Activated CD8-positive, alpha-beta T cell treated with anti-CD3 and anti-CD28 coated beads, Interleukin-2, amount 10 ng/mL, durations not matched to agents 7 days and 5 days (primary cell): ENCODE measurements around the gene IRAK3. TPM values are rescaled to one million over a fixed set of nuclear protein-coding genes. Genes with fewer than 3 reads are reported as not detected.
A peak's percentile ranks its signal among the peaks of the same experiment; 100 is the strongest.

Source experiments
- ATAC-seq: fragments of 150-1000 bp; cut with Tn5 transposase; one replicate; pipeline ENCODE4 v1.10.0; 2021; ENCODE audit warnings: moderate library complexity
- CTCF ChIA-PET: fragments of 350-600 bp; sonication (Branson Sonifier 250); formaldehyde crosslinking; loops from one replicate; lab custom pipeline; 2021; ENCODE audit warnings: antibody characterized with exemption; lab: Charles Lee
- POLR2A ChIA-PET: fragments of 350-600 bp; sonication (Branson Sonifier 250); formaldehyde crosslinking; loops from one replicate; lab custom pipeline; 2021; ENCODE audit warnings: antibody characterized with exemption; lab: Charles Lee
- DNase-seq: peaks from one replicate; pipeline ENCODE4 v3.0.0-alpha.2; 2020
- H3K27ac Mint-ChIP-seq: one replicate; pipeline ENCODE4 v1.8.0; 2021; ENCODE audit warnings: mild to moderate bottlenecking, mixed read lengths
- H3K27me3 Mint-ChIP-seq: one replicate; pipeline ENCODE4 v1.8.0; 2021; ENCODE audit warnings: low read depth, mixed read lengths
- H3K36me3 Mint-ChIP-seq: one replicate; pipeline ENCODE4 v1.8.0; 2021; ENCODE audit warnings: low read depth, mixed read lengths
- H3K4me1 Mint-ChIP-seq: one replicate; pipeline ENCODE4 v1.8.0; 2021; ENCODE audit warnings: low read depth, mixed read lengths
- H3K4me3 Mint-ChIP-seq: one replicate; pipeline ENCODE4 v1.8.0; 2021; ENCODE audit warnings: mild to moderate bottlenecking, mixed read lengths
- H3K9me3 Mint-ChIP-seq: one replicate; pipeline ENCODE4 v1.8.0; 2022; ENCODE audit warnings: mixed read lengths; ENCODE audit not compliant: insufficient read depth
- total RNA-seq, 2 experiments: library from RNA; stranded (reverse); gene quantifications; one replicate each; pipeline ENCODE4 v1.2.3, GENCODE V29; 2021

The IRAK3 gene
- total RNA-seq, 2 experiments from 2014 or later: 0.05 to 0.40 TPM

DNA sequence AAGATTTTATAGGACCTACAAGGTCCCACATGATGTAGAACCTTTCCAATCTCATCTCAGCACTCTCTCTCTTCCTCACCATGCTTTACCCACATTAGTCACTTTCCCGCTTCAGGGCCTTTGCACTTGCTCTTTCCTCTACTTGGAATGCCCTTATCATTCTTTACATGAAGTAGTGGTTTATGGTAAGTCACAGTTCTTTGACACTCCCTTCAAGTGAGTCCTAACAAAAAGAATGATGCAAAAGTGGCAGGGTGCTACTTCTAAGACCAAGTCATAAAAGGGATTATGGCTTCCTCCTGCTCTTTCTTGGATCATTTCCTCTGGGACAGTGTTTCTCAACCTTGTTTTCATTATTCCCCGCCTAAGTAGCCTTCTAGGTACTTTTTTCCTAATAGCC lies 32.4 kb upstream of the IRAK3 start:
- H3K27me3 Mint-ChIP-seq: no peaks in the 10 kb centered on the region
- H3K9me3 Mint-ChIP-seq: no peaks in the 10 kb centered on the region
- H3K4me3 Mint-ChIP-seq: no peak overlapping the region
- ChIA-PET POLR2A (no interaction called here), CTCF (no interaction called here)
- H3K4me1 Mint-ChIP-seq: no peaks in the 10 kb centered on the region
- no peak for ATAC-seq
- H3K36me3 Mint-ChIP-seq: peaks cover 24% of the 10 kb centered on the region
- no peak overlapping the region for H3K27ac Mint-ChIP-seq
- no peak for DNase-seq

DNA sequence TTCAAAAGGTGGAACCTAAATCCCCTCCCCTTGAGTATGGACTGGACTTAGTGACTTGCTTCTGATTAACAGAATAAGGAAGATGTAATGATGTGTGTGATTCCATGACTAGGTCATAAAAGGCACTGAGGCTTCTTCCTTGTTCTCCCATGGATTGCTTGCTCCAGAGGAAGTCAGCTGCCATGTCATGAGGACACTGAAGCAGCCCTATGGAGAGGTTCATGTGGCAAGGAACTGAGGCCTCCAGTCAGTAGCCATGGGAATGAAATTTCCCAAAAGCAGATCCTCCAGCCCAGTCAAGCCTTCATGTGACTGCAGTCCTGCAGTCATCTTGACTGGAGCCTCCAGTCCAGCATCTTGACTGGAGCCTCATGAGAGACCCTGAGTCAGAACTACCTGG lies 29.9 kb upstream of the IRAK3 start:
- CTCF ChIA-PET: interaction anchor here (0.8 to 1.3 kb wide), 2 partner anchors 14 to 111 kb away, joined by 3 to 5 read pairs; no protein-coding TSS in a partner anchor
- no peak for ATAC-seq
- Mint-ChIP-seq H3K27ac (no peak overlapping the region), H3K4me3 (no peak overlapping the region), H3K36me3 (peaks cover 40% of the 10 kb centered on the region), H3K4me1 (peaks cover 2% of the 10 kb centered on the region), H3K27me3 (no peaks in the 10 kb centered on the region), H3K9me3 (no peaks in the 10 kb centered on the region)
- POLR2A ChIA-PET: interaction anchor here (1.9 to 2.9 kb wide), 2 partner anchors 10 to 28 kb away, joined by 4 to 25 read pairs; partner anchors contain the start of genes LLPH and TMBIM4
- DNase-seq: no peak

GRCh38 chr12:66160704-66161103 lies 28.3 kb upstream of the IRAK3 start:
- ChIA-PET CTCF (interaction anchor here (1.2 to 1.8 kb wide), 2 partner anchors 16 to 118 kb away, joined by 5 to 6 read pairs; no protein-coding TSS in a partner anchor), POLR2A (interaction anchor here (0.7 to 1.6 kb wide), 2 partner anchors 28 to 30 kb away, joined by 3 to 7 read pairs; partner anchors contain the start of gene LLPH)
- Mint-ChIP-seq H3K36me3 (peaks cover 55% of the 10 kb centered on the region), H3K9me3 (peaks cover 13% of the 10 kb centered on the region), H3K27ac (no peak overlapping the region), H3K4me1 (peaks cover 14% of the 10 kb centered on the region), H3K4me3 (no peak overlapping the region), H3K27me3 (no peaks in the 10 kb centered on the region)
- DNase-seq (no peak), ATAC-seq (no peak)

- CTCF ChIA-PET: no interaction called here
- POLR2A ChIA-PET: no interaction called here
- ATAC-seq (no peak), DNase-seq (no peak)
- H3K27ac Mint-ChIP-seq: no peak overlapping the region
- H3K4me1 Mint-ChIP-seq: peaks cover 22% of the 10 kb centered on the region
- H3K36me3 Mint-ChIP-seq: peaks cover 65% of the 10 kb centered on the region
- no peaks in the 10 kb centered on the region for H3K27me3 Mint-ChIP-seq
- H3K9me3 Mint-ChIP-seq: peaks cover 21% of the 10 kb centered on the region
- no peak overlapping the region for H3K4me3 Mint-ChIP-seq
These were observed 26.3 kb upstream of the IRAK3 start for GRCh38 chr12:66162701-66163100.

DNA sequence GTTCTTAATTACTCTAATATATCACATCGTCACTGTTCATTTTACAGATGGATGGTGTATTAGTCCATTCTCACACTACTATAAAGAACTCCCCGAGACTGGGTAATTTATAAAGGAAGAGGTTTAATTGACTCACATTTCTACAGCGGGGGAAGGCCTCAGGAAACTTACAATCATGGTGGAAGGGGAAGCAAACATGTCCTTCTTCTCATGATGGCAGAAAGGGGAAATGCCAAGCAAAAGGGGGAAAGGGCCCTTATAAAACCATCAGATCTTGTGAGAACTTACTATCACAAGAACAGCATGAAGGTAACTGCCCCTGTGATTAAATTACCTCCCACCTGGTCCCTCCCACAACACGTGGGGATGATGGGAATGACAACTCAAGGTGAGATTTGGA lies 25.7 kb upstream of the IRAK3 start:
- no peak overlapping the region for H3K4me3 Mint-ChIP-seq
- ChIA-PET CTCF (no interaction called here), POLR2A (interaction anchor here (0.6 kb wide), 1 partner anchor 85 kb away, joined by 3 read pairs; no protein-coding TSS in a partner anchor)
- H3K36me3 Mint-ChIP-seq: peaks cover 69% of the 10 kb centered on the region
- peaks cover 22% of the 10 kb centered on the region for H3K9me3 Mint-ChIP-seq
- DNase-seq: no peak
- H3K27me3 Mint-ChIP-seq: no peaks in the 10 kb centered on the region
- ATAC-seq: no peak
- peaks cover 28% of the 10 kb centered on the region for H3K4me1 Mint-ChIP-seq
- no peak overlapping the region for H3K27ac Mint-ChIP-seq

DNA sequence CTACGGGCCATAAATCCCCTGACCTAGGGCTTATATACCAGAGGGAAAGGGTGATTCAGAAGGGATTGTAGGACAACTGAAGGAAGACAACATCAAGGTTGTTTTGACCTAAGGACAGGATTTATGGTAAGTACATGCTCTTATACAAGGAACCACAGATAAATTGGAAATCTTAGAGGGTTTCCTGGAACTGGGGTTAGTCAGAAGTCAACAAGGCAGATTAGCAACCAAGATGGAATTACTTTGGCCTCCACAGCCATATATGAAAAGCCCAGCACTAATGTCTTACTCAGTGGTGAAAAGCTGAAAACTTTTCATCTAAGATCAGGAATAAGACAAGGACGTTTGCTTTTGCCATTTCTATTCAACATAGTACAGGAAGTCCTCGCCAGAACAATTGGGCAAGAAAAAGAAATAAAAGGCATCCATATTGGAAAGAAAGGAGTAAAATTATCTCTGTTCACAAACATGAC lies 24.6 kb upstream of the IRAK3 start:
- Mint-ChIP-seq H3K4me1 (peaks cover 36% of the 10 kb centered on the region), H3K27ac (no peak overlapping the region), H3K36me3 (peaks cover 71% of the 10 kb centered on the region), H3K4me3 (no peak overlapping the region), H3K27me3 (no peaks in the 10 kb centered on the region), H3K9me3 (peaks cover 22% of the 10 kb centered on the region)
- POLR2A ChIA-PET: no interaction called here
- DNase-seq: no peak
- ATAC-seq: no peak
- CTCF ChIA-PET: no interaction called here

- Mint-ChIP-seq H3K4me3 (no peak overlapping the region), H3K27ac (no peak overlapping the region), H3K36me3 (peaks cover 65% of the 10 kb centered on the region), H3K9me3 (peaks cover 22% of the 10 kb centered on the region), H3K27me3 (no peaks in the 10 kb centered on the region), H3K4me1 (peaks cover 40% of the 10 kb centered on the region)
- DNase-seq: no peak
- no peak for ATAC-seq
- ChIA-PET POLR2A (no interaction called here), CTCF (no interaction called here)
These were observed 23.9 kb upstream of the IRAK3 start for GRCh38 chr12:66165141-66165540.

DNA sequence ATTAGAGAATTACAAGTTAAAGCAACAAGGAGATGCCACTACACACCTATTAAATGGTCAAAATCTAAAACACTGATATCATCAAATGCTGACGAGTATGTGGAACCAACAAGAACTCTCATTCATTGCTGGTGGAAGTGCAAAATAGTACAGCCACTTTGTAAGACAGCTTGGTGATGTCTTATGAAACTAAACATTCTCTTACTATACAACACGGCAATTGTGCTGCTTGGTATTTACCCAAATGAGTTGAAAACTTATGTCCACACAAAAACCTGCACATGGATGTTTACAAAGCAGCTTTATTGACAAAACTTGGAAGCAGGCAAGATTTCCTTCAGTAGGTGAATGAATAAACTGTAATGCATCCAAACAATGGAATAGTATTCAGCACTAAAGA lies 22.5 kb upstream of the IRAK3 start:
- CTCF ChIA-PET: no interaction called here
- no peak for DNase-seq
- H3K4me3 Mint-ChIP-seq: no peak overlapping the region
- H3K27ac Mint-ChIP-seq: no peak overlapping the region
- no peak for ATAC-seq
- peaks cover 22% of the 10 kb centered on the region for H3K9me3 Mint-ChIP-seq
- POLR2A ChIA-PET: no interaction called here
- peaks cover 48% of the 10 kb centered on the region for H3K4me1 Mint-ChIP-seq
- H3K36me3 Mint-ChIP-seq: peaks cover 62% of the 10 kb centered on the region
- no peaks in the 10 kb centered on the region for H3K27me3 Mint-ChIP-seq

- CTCF ChIA-PET: interaction anchor here (1.0 to 2.6 kb wide), 6 partner anchors 15 to 69 kb away, joined by 3 to 21 read pairs (median 6); partner anchors contain the start of gene LLPH
- H3K36me3 Mint-ChIP-seq: peaks cover 50% of the 10 kb centered on the region
- ATAC-seq (no peak), DNase-seq (no peak)
- peak overlapping the region; percentile 84 for H3K4me3 Mint-ChIP-seq
- no peaks in the 10 kb centered on the region for H3K27me3 Mint-ChIP-seq
- peak overlapping the region; percentile 99 for H3K27ac Mint-ChIP-seq
- H3K4me1 Mint-ChIP-seq: peaks cover 46% of the 10 kb centered on the region
- POLR2A ChIA-PET: interaction anchor here (0.6 to 2.9 kb wide), 15 partner anchors 9 to 1729 kb away, joined by 3 to 59 read pairs (median 5); partner anchors contain the start of genes HELB and LLPH
- peaks cover 22% of the 10 kb centered on the region for H3K9me3 Mint-ChIP-seq
These were observed 20.6 kb upstream of the IRAK3 start for GRCh38 chr12:66168410-66168809.

DNA sequence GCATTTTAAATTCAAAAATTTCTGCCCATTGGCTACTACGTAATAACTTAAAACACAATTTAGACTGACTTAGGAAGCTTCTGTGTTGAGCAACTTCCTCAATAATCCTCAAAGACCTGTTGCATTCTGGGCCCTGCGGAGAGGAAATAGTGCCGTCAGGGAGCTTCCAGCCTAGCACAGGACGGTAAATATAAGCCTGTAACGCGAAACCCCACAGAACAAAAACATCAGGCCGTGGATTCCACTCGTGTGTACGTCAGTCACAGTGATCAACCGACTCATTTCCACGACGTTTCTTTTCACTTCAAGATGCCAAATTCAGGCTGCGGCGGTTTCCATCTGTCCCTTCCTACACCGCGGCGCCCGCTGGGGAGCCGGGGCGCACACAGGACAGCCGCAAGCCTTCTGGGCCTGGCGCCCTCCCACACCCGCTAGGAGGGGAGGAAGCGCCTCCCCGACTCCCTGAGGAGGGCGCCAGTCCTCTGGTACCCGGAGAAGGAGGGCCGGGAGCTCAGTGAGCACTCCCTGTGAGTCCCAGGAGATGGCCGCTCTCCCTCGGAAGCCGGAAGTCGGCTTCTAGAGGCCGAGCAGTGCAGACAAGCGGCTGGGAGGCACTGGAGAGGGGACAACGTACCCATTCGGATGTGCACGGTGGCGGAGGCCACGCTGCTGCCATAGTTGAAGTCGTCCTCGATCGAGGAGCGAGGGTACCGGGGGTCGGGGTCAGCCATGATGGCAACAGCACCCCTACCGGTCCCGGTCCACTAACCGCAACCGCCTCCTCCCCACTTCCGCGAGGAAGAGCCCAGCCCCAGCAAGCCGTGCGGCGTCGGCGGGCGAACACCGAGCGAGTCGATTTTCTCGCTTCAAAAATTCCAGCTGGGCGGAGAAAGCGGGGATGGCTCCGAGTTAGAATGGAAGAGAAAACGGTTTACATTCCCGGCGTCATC lies 19.5 kb upstream of the IRAK3 start, which contains the start of gene TMBIM4:
TSS of gene TMBIM4 (minus strand) at position 776 of the 950 bp plus-strand sequence. CDS start at position 731, 45 bp downstream.
- Mint-ChIP-seq H3K27me3 (no peaks in the 10 kb centered on the region), H3K4me3 (peak within 1 kb of the TSS; percentile 84), H3K9me3 (peaks cover 19% of the 10 kb centered on the region), H3K4me1 (peaks cover 43% of the 10 kb centered on the region), H3K27ac (peak within 1 kb of the TSS; percentile 99), H3K36me3 (peaks cover 41% of the 10 kb centered on the region)
- DNase-seq (peak; percentile 89), ATAC-seq (peak; percentile 87)
- ChIA-PET POLR2A (interaction anchor here (0.6 to 2.9 kb wide), 24 partner anchors 11 to 1730 kb away, joined by 3 to 59 read pairs (median 4); partner anchors contain the start of genes HELB and LLPH), CTCF (interaction anchor here (0.7 to 2.6 kb wide), 13 partner anchors 16 to 1442 kb away, joined by 3 to 21 read pairs (median 3); partner anchors contain the start of genes IRAK3 and LLPH)

DNA sequence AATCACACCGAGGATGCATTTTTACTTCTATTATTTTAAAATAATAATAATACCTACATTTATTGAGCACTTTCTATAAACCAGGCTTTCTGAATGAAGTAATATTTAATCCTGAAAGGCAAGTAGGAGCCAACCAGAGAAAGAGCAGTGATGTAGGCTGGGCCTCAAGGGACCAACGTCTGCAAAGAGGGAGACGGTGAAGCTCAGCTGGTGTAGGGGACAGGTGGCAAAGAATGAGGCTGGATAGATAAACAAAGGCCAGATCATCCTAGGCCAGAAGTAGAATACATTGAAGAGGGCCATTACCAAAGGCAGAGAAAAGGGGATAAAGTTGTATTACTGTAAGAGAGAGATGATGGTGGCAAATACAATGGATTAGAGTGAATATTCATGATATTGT lies 18.4 kb upstream of the IRAK3 start:
- H3K4me3 Mint-ChIP-seq: peak overlapping the region; percentile 84
- peaks cover 31% of the 10 kb centered on the region for H3K36me3 Mint-ChIP-seq
- no peak for ATAC-seq
- H3K27ac Mint-ChIP-seq: peak overlapping the region; percentile 99
- peaks cover 10% of the 10 kb centered on the region for H3K9me3 Mint-ChIP-seq
- H3K27me3 Mint-ChIP-seq: peaks cover 5% of the 10 kb centered on the region
- DNase-seq: no peak
- CTCF ChIA-PET: no interaction called here
- H3K4me1 Mint-ChIP-seq: peaks cover 36% of the 10 kb centered on the region
- POLR2A ChIA-PET: interaction anchor here (0.7 to 2.9 kb wide), 2 partner anchors 37 to 133 kb away, joined by 3 to 50 read pairs; partner anchors contain the start of gene HELB
